Parathyroid adenoma (tissue), 2 donors: ENCODE results near the gene GRM4.
"Not testable (repeated sequence)": the region's sequence is repeated elsewhere in the genome, so short reads cannot be mapped to it uniquely, and the experiment has no call there.

Experiments
- H2AFZ ChIP-seq: fragments of 300-600 bp; sonication (generic); one replicate; pipeline ENCODE4 v1.7.0; 2017; ENCODE audit warnings: antibody characterized with exemption, mild to moderate bottlenecking
- H3K27ac ChIP-seq: fragments of 300-600 bp; sonication (generic); one replicate; pipeline ENCODE4 v1.7.0; 2017
- H3K27me3 ChIP-seq: fragments of 300-600 bp; sonication (generic); one replicate; pipeline ENCODE4 v1.7.0; 2017; ENCODE audit warnings: low read length; ENCODE audit not compliant: control insufficient read depth, insufficient read depth
- H3K36me3 ChIP-seq: fragments of 300-600 bp; sonication (generic); one replicate; pipeline ENCODE4 v1.7.0; 2017; ENCODE audit warnings: low read length; ENCODE audit not compliant: control insufficient read depth, insufficient read depth
- H3K4me1 ChIP-seq: fragments of 300-600 bp; sonication (generic); one replicate; pipeline ENCODE4 v1.7.0; 2017; ENCODE audit warnings: control low read depth
- H3K4me2 ChIP-seq: fragments of 300-600 bp; sonication (generic); one replicate; pipeline ENCODE4 v1.7.0; 2017; ENCODE audit warnings: low read length
- H3K4me3 ChIP-seq: fragments of 300-600 bp; sonication (generic); one replicate; pipeline ENCODE4 v1.7.0; 2017; ENCODE audit warnings: low read depth, low read length
- H3K79me2 ChIP-seq: fragments of 300-600 bp; sonication (generic); one replicate; pipeline ENCODE4 v1.7.0; 2017; ENCODE audit warnings: control low read depth
- H3K9ac ChIP-seq: fragments of 300-600 bp; sonication (generic); one replicate; pipeline ENCODE4 v1.7.0; 2017; ENCODE audit warnings: mild to moderate bottlenecking
- H3K9me3 ChIP-seq: fragments of 300-600 bp; sonication (generic); one replicate; pipeline ENCODE4 v1.7.0; 2017; ENCODE audit warnings: low read length; ENCODE audit not compliant: control insufficient read depth
- TF ChIP-seq, protein P1 (sequence below): fragments of 300-600 bp; sonication (generic); IDR thresholded peaks from one replicate; pipeline ENCODE4 v1.7.0; 2017; ENCODE audit warnings: antibody characterized with exemption, mild to moderate bottlenecking
- donor health status: primary hyperparathyroidism.

The GRM4 gene

DNA sequence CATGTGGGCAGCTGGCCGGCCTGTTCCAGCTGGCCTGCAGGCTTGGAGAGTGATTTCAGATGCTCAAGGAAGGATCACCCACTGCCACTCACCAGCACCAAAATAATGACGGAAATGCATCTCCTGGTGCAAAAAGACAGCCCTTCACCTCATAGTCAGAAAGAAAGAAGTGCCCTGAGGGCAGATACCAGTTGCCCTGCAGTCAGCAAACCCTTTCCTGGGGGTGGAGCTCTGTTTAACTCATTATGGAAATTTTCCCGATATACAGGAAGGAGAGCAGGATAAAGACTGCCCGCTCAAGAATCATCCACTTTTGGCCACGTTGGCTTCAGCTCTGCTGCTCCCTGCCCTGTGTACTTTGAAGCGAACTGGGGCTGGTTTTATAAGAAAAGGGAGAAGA is 127.9 kb downstream of the GRM4 start:
- no peak overlapping the region for H2AFZ ChIP-seq
- no peak overlapping the region for H3K27ac ChIP-seq
- no peaks in the 10 kb centered on the region for H3K9me3 ChIP-seq
- no peak overlapping the region for H3K4me2 ChIP-seq
- no peaks in the 10 kb centered on the region for H3K36me3 ChIP-seq
- H3K4me3 ChIP-seq, result no peak overlapping the region
- TF ChIP-seq, protein P1, sequence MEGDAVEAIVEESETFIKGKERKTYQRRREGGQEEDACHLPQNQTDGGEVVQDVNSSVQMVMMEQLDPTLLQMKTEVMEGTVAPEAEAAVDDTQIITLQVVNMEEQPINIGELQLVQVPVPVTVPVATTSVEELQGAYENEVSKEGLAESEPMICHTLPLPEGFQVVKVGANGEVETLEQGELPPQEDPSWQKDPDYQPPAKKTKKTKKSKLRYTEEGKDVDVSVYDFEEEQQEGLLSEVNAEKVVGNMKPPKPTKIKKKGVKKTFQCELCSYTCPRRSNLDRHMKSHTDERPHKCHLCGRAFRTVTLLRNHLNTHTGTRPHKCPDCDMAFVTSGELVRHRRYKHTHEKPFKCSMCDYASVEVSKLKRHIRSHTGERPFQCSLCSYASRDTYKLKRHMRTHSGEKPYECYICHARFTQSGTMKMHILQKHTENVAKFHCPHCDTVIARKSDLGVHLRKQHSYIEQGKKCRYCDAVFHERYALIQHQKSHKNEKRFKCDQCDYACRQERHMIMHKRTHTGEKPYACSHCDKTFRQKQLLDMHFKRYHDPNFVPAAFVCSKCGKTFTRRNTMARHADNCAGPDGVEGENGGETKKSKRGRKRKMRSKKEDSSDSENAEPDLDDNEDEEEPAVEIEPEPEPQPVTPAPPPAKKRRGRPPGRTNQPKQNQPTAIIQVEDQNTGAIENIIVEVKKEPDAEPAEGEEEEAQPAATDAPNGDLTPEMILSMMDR, result no peak
- no peaks in the 10 kb centered on the region for H3K79me2 ChIP-seq
- H3K4me1 ChIP-seq, result no peaks in the 10 kb centered on the region
- H3K9ac ChIP-seq, result no peak overlapping the region
- no peaks in the 10 kb centered on the region for H3K27me3 ChIP-seq

DNA sequence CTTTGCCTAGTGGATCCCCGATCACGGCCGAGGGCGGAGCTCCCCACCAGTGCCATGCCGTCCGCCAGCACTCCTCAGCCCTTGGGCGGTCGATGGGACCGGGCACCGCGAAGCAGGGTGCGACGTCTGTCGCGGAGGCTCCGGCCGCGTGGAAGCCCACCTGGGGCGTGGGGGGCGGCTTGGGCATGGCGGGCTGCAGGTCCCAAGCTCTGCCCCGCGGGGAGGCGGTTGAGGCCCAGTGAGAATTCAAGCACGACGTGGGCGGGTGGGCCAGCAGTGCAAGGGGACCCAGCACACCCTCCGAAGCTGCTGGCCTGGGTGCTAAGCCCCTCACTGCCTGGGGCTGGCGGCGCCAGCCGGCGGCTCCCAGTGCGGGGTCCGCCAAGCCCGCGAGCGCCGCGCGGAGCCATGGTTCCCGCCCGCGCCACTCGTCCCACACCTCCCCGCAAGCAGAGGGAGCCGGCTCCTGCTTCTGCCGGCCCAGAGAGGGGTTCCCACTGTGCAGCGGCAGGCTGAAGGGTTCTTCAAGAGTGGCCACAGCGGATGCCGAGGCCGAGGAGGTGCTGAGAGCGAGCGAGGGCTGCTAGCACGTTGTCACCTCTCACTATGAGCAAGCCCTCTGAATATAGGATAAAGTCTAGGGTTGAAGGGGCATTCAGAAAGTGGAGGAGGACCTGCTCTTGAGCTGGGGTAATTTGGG is 128.6 kb downstream of the GRM4 start:
- no peaks in the 10 kb centered on the region for H3K27me3 ChIP-seq
- TF ChIP-seq, protein P1, result no peak
- H2AFZ ChIP-seq, result no peak overlapping the region
- H3K9ac ChIP-seq, result no peak overlapping the region
- H3K4me2 ChIP-seq, result no peak overlapping the region
- no peaks in the 10 kb centered on the region for H3K79me2 ChIP-seq
- H3K9me3 ChIP-seq, result no peaks in the 10 kb centered on the region
- H3K4me1 ChIP-seq, result no peaks in the 10 kb centered on the region
- H3K4me3 ChIP-seq, result no peak overlapping the region
- H3K27ac ChIP-seq, result no peak overlapping the region
- H3K36me3 ChIP-seq, result no peaks in the 10 kb centered on the region

DNA sequence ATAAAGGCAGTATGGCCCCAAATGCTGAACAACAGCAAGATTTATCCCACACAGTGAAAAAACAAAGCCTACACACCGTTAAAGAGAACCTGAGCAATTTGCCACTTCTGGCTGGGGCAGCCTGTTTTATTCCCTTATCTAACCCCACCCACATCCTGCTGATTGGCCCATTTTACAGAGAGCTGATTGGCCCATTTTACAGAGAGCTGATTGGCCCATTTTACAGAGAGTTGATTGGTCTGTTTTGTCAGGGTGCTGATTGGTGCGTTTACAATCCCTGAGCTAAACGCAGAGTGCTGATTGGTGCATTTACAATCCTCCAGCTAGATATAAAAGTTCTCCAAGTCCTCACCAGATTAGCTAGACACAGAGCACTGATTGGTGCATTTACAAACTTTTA is 129.3 kb downstream of the GRM4 start:
- not testable (repeated sequence) for H2AFZ ChIP-seq, H3K27me3 ChIP-seq, H3K27ac ChIP-seq, H3K4me3 ChIP-seq, H3K4me2 ChIP-seq, H3K9me3 ChIP-seq, H3K4me1 ChIP-seq, H3K79me2 ChIP-seq, H3K36me3 ChIP-seq, H3K9ac ChIP-seq

DNA sequence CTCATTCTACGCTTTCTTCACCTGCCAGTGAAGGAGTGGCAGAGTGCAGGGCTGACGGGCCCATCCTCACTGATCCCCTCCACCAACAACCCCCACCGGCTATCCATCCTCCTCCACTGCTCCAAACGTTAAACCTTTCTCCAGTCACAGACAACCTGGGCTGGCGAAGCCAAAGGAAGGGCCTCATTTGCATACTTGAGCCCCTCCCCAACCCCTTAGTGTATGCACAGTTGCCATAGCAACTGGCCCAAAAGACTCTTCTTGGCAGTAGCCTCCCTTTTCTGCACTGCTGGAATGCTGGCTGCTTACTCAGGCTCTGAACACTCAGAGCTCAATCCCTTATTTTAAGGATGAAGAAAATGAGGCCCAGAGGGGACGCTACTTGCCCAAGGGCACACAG is 130.3 kb downstream of the GRM4 start:
- TF ChIP-seq, protein P1, result no peak
- no peak overlapping the region for H3K9ac ChIP-seq

DNA sequence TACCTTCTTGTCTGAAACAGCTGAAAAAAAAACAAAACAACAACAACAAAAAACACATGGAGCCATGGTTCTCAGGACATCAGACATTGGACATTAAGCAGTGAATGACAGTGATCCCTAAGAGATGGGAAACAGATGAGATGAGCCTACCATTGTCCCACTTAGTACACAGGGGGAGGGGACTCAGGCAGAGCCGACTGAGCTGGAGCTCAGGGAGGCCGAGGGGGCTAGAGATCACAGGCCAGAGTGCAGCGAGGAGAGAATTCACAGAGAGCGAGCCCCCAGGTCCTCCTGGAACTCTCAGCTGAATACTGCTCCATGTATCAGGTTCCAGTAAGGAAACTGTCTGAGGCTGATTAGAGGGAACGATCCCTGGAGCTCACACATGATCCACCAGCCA is 134.6 kb downstream of the GRM4 start:
- Histone ChIP-seq H3K27me3 (no peaks in the 10 kb centered on the region), H2AFZ (no peak overlapping the region), H3K9ac (no peak overlapping the region), H3K4me2 (no peak overlapping the region), H3K9me3 (no peaks in the 10 kb centered on the region), H3K4me3 (no peak overlapping the region), H3K4me1 (no peaks in the 10 kb centered on the region), H3K79me2 (no peaks in the 10 kb centered on the region), H3K36me3 (no peaks in the 10 kb centered on the region), H3K27ac (no peak overlapping the region)
- TF ChIP-seq, protein P1, result no peak

More for the DNA sequence above, 130.3 kb downstream of the GRM4 start:
- H3K27ac ChIP-seq, result no peak overlapping the region
- no peak overlapping the region for H2AFZ ChIP-seq
- no peaks in the 10 kb centered on the region for H3K4me1 ChIP-seq
- no peaks in the 10 kb centered on the region for H3K79me2 ChIP-seq
- no peak overlapping the region for H3K4me2 ChIP-seq
- H3K9me3 ChIP-seq, result no peaks in the 10 kb centered on the region
- H3K4me3 ChIP-seq, result no peak overlapping the region
- H3K27me3 ChIP-seq, result no peaks in the 10 kb centered on the region
- H3K36me3 ChIP-seq, result no peaks in the 10 kb centered on the region
